Stomach (tissue), 4 donors: ENCODE data around the gene SLC25A51.

Experiments used
- POLR2A ChIP-seq, 4 donors: fragments of 450-650 bp; IDR thresholded peaks; one replicate each; pipeline ENCODE4 v1.6.1; 2016; ENCODE audit warnings: antibody characterized with exemption in 4 of 4, control low read depth in 2 of 4, mild to moderate bottlenecking in 1 of 4, moderate library complexity in 1 of 4
- POLR2AphosphoS5 ChIP-seq, 3 donors: sonication (generic); formaldehyde crosslinking; IDR thresholded peaks; one replicate each; pipeline ENCODE4 v1.6.1; 2016; ENCODE audit warnings: antibody characterized with exemption in 3 of 3
- TF ChIP-seq, protein P1 (sequence below), 7 experiments: fragments of 450-650 bp in 4 of 7; fragments of 200-600 bp in 3 of 7; sonication (generic) in 3 of 7; IDR thresholded peaks; one replicate each; pipeline ENCODE4 v1.5.1; 2016 to 2019; ENCODE audit warnings: antibody characterized with exemption in 7 of 7, control low read depth in 2 of 7, mild to moderate bottlenecking in 1 of 7

DNA sequence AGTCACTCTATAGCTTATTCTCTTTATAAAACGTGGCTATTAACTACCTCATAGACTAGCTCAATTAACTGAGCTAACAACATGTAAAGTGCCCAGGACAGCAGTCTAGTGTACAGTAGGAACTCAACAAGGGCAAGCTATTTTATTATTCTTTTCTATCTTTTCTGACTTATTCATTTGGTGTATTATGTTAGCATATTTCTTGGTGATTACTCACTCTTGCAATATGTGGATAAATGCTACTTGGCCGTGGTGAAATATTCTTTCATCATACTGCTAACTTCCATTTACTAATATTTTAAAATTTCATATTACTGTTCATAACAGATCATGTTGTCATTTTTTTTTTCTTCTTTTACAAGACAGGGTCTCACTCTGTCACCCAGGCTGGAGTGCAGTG is 4.9 kb downstream of the SLC25A51 start:
- TF ChIP-seq, protein P1, sequence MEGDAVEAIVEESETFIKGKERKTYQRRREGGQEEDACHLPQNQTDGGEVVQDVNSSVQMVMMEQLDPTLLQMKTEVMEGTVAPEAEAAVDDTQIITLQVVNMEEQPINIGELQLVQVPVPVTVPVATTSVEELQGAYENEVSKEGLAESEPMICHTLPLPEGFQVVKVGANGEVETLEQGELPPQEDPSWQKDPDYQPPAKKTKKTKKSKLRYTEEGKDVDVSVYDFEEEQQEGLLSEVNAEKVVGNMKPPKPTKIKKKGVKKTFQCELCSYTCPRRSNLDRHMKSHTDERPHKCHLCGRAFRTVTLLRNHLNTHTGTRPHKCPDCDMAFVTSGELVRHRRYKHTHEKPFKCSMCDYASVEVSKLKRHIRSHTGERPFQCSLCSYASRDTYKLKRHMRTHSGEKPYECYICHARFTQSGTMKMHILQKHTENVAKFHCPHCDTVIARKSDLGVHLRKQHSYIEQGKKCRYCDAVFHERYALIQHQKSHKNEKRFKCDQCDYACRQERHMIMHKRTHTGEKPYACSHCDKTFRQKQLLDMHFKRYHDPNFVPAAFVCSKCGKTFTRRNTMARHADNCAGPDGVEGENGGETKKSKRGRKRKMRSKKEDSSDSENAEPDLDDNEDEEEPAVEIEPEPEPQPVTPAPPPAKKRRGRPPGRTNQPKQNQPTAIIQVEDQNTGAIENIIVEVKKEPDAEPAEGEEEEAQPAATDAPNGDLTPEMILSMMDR (IDR thresholded peaks at IDR 0.05), result no peak
- TF ChIP-seq POLR2AphosphoS5 (IDR thresholded peaks at IDR 0.05), result no peak
- no peak for TF ChIP-seq POLR2A (IDR thresholded peaks at IDR 0.05)
